Measurements from ENCODE around the gene RAD50. TPM values are rescaled to one million over a fixed set of nuclear protein-coding genes. Genes with fewer than 3 reads are reported as not detected.
"Not testable (repeated sequence)": the region's sequence is repeated elsewhere in the genome, so short reads cannot be mapped to it uniquely, and the experiment has no call there.

The RAD50 gene
- 34.7 and 35.7 TPM in 2 replicates for total RNA-seq
- polyA plus RNA-seq = 21.5 and 23.1 TPM in 2 replicates
- 20.6 and 22.2 TPM in 2 replicates for polyA plus RNA-seq (2012)
- 2.8 and 17.0 TPM in 2 replicates for polyA minus RNA-seq (ENCODE audit: low replicate concordance)

DNA sequence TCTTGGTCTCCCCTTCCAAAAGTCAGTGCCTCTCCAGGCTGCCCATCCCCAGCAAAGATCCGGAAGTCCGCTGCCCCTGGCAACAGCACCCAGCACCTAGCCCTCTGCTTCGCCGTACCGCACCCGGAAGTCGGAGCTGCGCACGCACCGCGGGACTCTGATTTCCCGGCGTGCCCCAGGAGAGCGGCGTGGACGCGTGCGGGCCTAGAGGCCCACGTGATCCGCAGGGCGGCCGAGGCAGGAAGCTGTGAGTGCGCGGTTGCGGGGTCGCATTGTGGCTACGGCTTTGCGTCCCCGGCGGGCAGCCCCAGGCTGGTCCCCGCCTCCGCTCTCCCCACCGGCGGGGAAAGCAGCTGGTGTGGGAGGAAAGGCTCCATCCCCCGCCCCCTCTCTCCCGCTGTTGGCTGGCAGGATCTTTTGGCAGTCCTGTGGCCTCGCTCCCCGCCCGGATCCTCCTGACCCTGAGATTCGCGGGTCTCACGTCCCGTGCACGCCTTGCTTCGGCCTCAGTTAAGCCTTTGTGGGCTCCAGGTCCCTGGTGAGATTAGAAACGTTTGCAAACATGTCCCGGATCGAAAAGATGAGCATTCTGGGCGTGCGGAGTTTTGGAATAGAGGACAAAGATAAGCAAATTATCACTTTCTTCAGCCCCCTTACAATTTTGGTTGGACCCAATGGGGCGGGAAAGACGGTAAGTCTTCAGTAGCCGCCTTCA is at the start of gene RAD50:
RAD50 (plus strand) TSS at position 215 of the 715 bp plus-strand sequence; CDS start at position 563, 348 bp downstream.
- H3K4me2 ChIP-seq (ENCODE audit: extremely low read depth, insufficient read depth, low read length) = peak within 1 kb of the TSS; percentile 82
- H3K9me3 ChIP-seq (ENCODE audit: control insufficient read depth, insufficient read depth, low read depth, low read length) = no peaks in the 10 kb centered on the region

DNA sequence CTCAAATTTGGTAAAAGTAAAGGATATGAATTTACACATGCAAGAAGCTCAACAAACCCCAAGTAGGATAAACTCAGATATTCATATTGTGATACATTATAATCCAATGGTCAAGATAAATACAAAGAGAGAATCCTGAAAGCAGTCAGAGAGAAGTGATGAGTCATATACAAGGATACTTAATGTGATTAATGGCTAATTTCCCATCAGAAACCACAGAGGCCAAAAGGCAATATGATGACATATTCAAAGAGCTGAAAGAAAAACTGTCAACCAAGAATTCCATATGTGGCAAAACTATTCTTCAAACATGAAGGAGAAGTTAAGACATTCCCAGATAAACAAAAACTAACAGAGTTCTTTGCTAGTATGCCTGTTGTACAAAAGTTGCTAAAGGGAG is 46.7 kb upstream of the RAD50 start:
- peaks cover 11% of the 10 kb centered on the region for H3K4me1 ChIP-seq (ENCODE audit: control insufficient read depth, extremely low read depth, insufficient read depth, low read length)
- H3K27me3 ChIP-seq (ENCODE audit: control insufficient read depth, insufficient read depth, low read length) = no peaks in the 10 kb centered on the region
- no peak for TF ChIP-seq EZH2 (IDR thresholded peaks at IDR 0.05; ENCODE audit: low read length, missing control alignments)
- TF ChIP-seq, protein P1, sequence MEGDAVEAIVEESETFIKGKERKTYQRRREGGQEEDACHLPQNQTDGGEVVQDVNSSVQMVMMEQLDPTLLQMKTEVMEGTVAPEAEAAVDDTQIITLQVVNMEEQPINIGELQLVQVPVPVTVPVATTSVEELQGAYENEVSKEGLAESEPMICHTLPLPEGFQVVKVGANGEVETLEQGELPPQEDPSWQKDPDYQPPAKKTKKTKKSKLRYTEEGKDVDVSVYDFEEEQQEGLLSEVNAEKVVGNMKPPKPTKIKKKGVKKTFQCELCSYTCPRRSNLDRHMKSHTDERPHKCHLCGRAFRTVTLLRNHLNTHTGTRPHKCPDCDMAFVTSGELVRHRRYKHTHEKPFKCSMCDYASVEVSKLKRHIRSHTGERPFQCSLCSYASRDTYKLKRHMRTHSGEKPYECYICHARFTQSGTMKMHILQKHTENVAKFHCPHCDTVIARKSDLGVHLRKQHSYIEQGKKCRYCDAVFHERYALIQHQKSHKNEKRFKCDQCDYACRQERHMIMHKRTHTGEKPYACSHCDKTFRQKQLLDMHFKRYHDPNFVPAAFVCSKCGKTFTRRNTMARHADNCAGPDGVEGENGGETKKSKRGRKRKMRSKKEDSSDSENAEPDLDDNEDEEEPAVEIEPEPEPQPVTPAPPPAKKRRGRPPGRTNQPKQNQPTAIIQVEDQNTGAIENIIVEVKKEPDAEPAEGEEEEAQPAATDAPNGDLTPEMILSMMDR (conservative IDR thresholded peaks at IDR 0.05 in 1 of 2, IDR thresholded peaks at IDR 0.05 in 1 of 2; ENCODE audit: low read depth in 1 of 2, low read length in 2 of 2) = no peak
- H3K9ac ChIP-seq (ENCODE audit: insufficient read depth, low read length) = no peak overlapping the region
- peak; percentile 92 to 96 for DNase-seq (ENCODE audit: low read depth in 2 of 2)
- H3K4me2 ChIP-seq (ENCODE audit: extremely low read depth, insufficient read depth, low read length) = no peak overlapping the region
- no peaks in the 10 kb centered on the region for H3K36me3 ChIP-seq (ENCODE audit: control insufficient read depth, insufficient read depth, low read length)
- H2AFZ ChIP-seq (ENCODE audit: low read length) = no peak overlapping the region
- no peaks in the 10 kb centered on the region for H4K20me1 ChIP-seq (ENCODE audit: control insufficient read depth, extremely low read depth, insufficient read depth, low read length)
- no peak overlapping the region for H3K27ac ChIP-seq (ENCODE audit: insufficient read depth, low read length)
- H3K79me2 ChIP-seq (ENCODE audit: control insufficient read depth, insufficient read depth, low read length) = no peaks in the 10 kb centered on the region
- H3K9me3 ChIP-seq (ENCODE audit: control insufficient read depth, insufficient read depth, low read depth, low read length) = no peaks in the 10 kb centered on the region
- no peak overlapping the region for H3K4me3 ChIP-seq (replicated peaks in 1 of 4; ENCODE audit: control extremely low read depth in 1 of 4, insufficient read depth in 1 of 4, low read depth in 3 of 4, low read length in 4 of 4)

More for the DNA sequence above, at the start of gene RAD50:
- Histone ChIP-seq H2AFZ (ENCODE audit: low read length) (peak within 1 kb of the TSS; percentile 94), H3K4me1 (ENCODE audit: control insufficient read depth, extremely low read depth, insufficient read depth, low read length) (peaks cover 2% of the 10 kb centered on the region), H3K79me2 (ENCODE audit: control insufficient read depth, insufficient read depth, low read length) (peaks cover 8% of the 10 kb centered on the region), H3K4me3 (replicated peaks in 1 of 4; ENCODE audit: control extremely low read depth in 1 of 4, insufficient read depth in 1 of 4, low read depth in 3 of 4, low read length in 4 of 4) (peak within 1 kb of the TSS; percentile 65 to 93 (median 74)), H3K9ac (ENCODE audit: insufficient read depth, low read length) (peak within 1 kb of the TSS; percentile 78), H4K20me1 (ENCODE audit: control insufficient read depth, extremely low read depth, insufficient read depth, low read length) (no peaks in the 10 kb centered on the region), H3K36me3 (ENCODE audit: control insufficient read depth, insufficient read depth, low read length) (peaks cover 2% of the 10 kb centered on the region), H3K27ac (ENCODE audit: insufficient read depth, low read length) (peak within 1 kb of the TSS; percentile 87), H3K27me3 (ENCODE audit: control insufficient read depth, insufficient read depth, low read length) (no peaks in the 10 kb centered on the region)
- DNase-seq (ENCODE audit: low read depth in 2 of 2) = peak; percentile 89 to 91
- TF ChIP-seq EZH2 (IDR thresholded peaks at IDR 0.05; ENCODE audit: low read length, missing control alignments) = no peak
- TF ChIP-seq, protein P1 (conservative IDR thresholded peaks at IDR 0.05 in 1 of 2, IDR thresholded peaks at IDR 0.05 in 1 of 2; ENCODE audit: low read depth in 1 of 2, low read length in 2 of 2) = no peak

DNA sequence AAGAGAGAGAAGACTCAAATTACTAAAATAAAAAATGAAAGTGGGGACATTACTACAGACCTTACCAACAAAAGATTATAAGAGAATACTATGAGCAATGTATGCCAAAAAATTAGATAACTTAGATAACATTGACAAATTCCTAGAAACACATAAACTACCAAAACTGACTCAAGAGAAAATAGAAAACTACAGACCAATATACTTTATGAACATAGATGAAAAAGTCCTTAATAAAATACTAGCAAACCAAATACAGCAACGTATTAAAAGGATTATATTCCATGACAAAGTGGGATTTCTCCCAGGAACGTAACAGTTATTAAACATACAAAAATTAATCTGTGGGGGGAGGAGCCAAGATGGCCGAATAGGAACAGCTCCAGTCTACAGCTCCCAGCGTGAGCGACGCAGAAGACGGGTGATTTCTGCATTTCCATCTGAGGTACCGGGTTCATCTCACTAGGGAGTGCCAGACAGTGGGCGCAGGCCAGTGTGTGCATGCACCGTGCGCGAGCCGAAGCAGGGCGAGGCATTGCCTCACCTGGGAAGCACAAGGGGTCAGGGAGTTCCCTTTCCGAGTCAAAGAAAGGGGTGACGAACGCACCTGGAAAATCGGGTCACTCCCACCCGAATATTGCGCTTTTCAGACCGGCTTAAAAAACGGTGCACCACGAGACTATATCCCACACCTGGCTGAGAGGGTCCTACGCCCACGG is 43.0 kb upstream of the RAD50 start:
- not testable (repeated sequence) for H4K20me1 ChIP-seq (ENCODE audit: control insufficient read depth, extremely low read depth, insufficient read depth, low read length); H2AFZ ChIP-seq (ENCODE audit: low read length); H3K9ac ChIP-seq (ENCODE audit: insufficient read depth, low read length); H3K9me3 ChIP-seq (ENCODE audit: control insufficient read depth, insufficient read depth, low read depth, low read length); H3K4me1 ChIP-seq (ENCODE audit: control insufficient read depth, extremely low read depth, insufficient read depth, low read length); H3K79me2 ChIP-seq (ENCODE audit: control insufficient read depth, insufficient read depth, low read length); H3K36me3 ChIP-seq (ENCODE audit: control insufficient read depth, insufficient read depth, low read length); H3K4me2 ChIP-seq (ENCODE audit: extremely low read depth, insufficient read depth, low read length); H3K27me3 ChIP-seq (ENCODE audit: control insufficient read depth, insufficient read depth, low read length); H3K4me3 ChIP-seq (replicated peaks in 1 of 4; ENCODE audit: control extremely low read depth in 1 of 4, insufficient read depth in 1 of 4, low read depth in 3 of 4, low read length in 4 of 4); DNase-seq (ENCODE audit: low read depth in 2 of 2); H3K27ac ChIP-seq (ENCODE audit: insufficient read depth, low read length)

DNA sequence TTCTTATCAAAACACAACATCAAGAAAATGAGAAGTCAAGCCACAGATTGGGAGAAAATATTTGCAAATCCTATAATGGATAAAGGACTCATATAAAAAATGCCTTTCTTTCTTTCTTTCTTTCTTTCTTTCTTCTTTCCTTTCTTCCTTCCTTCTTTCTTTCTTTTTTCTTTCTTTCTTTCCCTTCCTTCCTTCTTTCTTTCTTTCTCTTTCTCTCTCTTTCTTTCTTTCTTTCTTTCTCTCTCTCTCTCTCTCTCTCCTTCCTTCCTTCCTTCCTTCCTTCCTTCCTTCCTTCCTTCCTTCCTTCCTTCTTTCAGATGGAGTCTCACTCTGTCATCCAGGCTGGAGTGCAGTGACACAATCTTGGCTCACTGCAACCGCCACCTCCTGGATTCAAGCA is 34.7 kb upstream of the RAD50 start:
- not testable (repeated sequence) for H3K27me3 ChIP-seq (ENCODE audit: control insufficient read depth, insufficient read depth, low read length); H2AFZ ChIP-seq (ENCODE audit: low read length); H4K20me1 ChIP-seq (ENCODE audit: control insufficient read depth, extremely low read depth, insufficient read depth, low read length); H3K4me2 ChIP-seq (ENCODE audit: extremely low read depth, insufficient read depth, low read length); H3K36me3 ChIP-seq (ENCODE audit: control insufficient read depth, insufficient read depth, low read length); H3K9ac ChIP-seq (ENCODE audit: insufficient read depth, low read length); H3K4me3 ChIP-seq (replicated peaks in 1 of 4; ENCODE audit: control extremely low read depth in 1 of 4, insufficient read depth in 1 of 4, low read depth in 3 of 4, low read length in 4 of 4); H3K27ac ChIP-seq (ENCODE audit: insufficient read depth, low read length); H3K79me2 ChIP-seq (ENCODE audit: control insufficient read depth, insufficient read depth, low read length); H3K4me1 ChIP-seq (ENCODE audit: control insufficient read depth, extremely low read depth, insufficient read depth, low read length); DNase-seq (ENCODE audit: low read depth in 2 of 2); H3K9me3 ChIP-seq (ENCODE audit: control insufficient read depth, insufficient read depth, low read depth, low read length)

DNA sequence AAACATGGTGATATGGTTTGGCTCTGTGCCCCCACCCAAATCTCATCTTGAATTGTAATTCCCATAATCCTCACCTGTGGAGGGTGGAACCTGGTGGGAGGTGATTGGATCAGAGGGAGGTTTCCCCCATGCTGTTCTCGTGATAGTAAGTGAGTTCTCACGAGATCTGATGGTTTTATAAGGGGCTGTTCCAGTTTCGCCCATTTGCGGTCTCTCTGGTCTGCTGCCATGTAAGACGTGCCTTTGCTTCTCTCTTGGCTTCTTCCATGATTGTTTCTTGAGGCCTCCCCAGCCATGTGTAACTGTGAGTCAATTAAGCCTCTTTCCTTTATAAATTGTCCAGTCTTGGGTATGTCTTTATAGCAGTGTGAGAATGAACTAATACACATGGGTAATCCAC is 31.9 kb upstream of the RAD50 start:
- DNase-seq (ENCODE audit: low read depth in 2 of 2); H3K4me1 ChIP-seq (ENCODE audit: control insufficient read depth, extremely low read depth, insufficient read depth, low read length); H3K79me2 ChIP-seq (ENCODE audit: control insufficient read depth, insufficient read depth, low read length); H3K9me3 ChIP-seq (ENCODE audit: control insufficient read depth, insufficient read depth, low read depth, low read length); H3K27me3 ChIP-seq (ENCODE audit: control insufficient read depth, insufficient read depth, low read length); H3K4me2 ChIP-seq (ENCODE audit: extremely low read depth, insufficient read depth, low read length); H3K36me3 ChIP-seq (ENCODE audit: control insufficient read depth, insufficient read depth, low read length); H2AFZ ChIP-seq (ENCODE audit: low read length); H3K4me3 ChIP-seq (replicated peaks in 1 of 4; ENCODE audit: control extremely low read depth in 1 of 4, insufficient read depth in 1 of 4, low read depth in 3 of 4, low read length in 4 of 4); H3K9ac ChIP-seq (ENCODE audit: insufficient read depth, low read length); H4K20me1 ChIP-seq (ENCODE audit: control insufficient read depth, extremely low read depth, insufficient read depth, low read length); H3K27ac ChIP-seq (ENCODE audit: insufficient read depth, low read length): not testable (repeated sequence)

All from fibroblast of lung (primary cell).